GM18861 (cell line): ENCODE results near the gene TLCD1.
"Not testable (repeated sequence)": the region's sequence is repeated elsewhere in the genome, so short reads cannot be mapped to it uniquely, and the experiment has no call there.

ENCODE experiments used
- ATAC-seq: cut with Tn5 transposase; IDR thresholded peaks from one replicate; pipeline ENCODE4 v1.9.1; 2021; ENCODE audit not compliant: unreplicated experiment

The TLCD1 gene

GRCh38 chr17:28747051-28747691, 21.1 kb upstream of the TLCD1 start:
- ATAC-seq, result no peak

- no peak for ATAC-seq
Observed at GRCh38 chr17:28746611-28747050, 20.6 kb upstream of the TLCD1 start.

- ATAC-seq, result no peak
Observed at GRCh38 chr17:28745786-28746411, 19.9 kb upstream of the TLCD1 start.

GRCh38 chr17:28744972-28745785, 19.1 kb upstream of the TLCD1 start:
- no peak for ATAC-seq

DNA sequence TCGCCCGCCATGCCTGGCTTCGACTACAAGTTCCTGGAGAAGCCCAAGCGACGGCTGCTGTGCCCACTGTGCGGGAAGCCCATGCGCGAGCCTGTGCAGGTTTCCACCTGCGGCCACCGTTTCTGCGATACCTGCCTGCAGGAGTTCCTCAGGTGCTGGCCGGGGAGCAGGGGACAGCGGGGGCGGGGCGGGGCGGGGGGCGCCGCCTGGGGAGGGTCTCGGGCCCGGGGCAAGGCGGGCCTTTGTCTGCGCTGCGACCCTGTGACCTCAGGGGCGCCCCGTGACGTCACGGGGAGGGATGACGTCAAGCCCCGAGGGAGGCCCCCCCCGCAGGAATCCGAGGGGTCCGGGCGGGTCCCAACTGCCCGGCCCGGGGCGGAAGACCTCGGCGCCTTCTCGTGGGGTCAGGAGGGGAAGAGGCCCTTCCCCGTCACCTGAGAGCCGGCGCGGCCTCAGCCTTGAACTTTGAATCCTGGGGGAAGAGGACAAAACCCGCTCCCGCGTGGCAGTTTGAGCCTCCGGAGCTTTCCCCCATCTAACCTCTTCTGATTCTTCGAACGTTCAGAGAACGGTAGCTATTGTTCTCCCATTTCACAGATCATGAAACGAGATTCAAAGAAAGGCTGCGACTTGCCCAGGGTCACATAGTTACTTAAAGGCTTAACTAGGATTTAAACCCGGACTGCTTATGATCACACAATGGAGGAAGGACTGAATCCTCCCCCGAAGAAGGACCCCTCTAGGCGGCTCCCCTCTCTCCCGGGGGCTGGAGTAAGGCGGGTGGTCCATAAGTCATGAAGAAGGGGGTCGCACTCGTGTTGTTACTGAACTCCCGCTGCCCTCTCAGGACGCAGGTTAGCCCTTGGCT, 18.3 kb upstream of the TLCD1 start:
- ATAC-seq, result peak; percentile 9

GRCh38 chr17:28743243-28744103, 17.4 kb upstream of the TLCD1 start, which contains the start of gene TRAF4:
TSS of gene TRAF4 (plus strand) at chr17:28744011. CDS start at chr17:28744113, 102 bp downstream.
- ATAC-seq, result peak; percentile 41

GRCh38 chr17:28741358-28742349, 15.6 kb upstream of the TLCD1 start:
- ATAC-seq, result no peak

GRCh38 chr17:28740406-28741357, 14.6 kb upstream of the TLCD1 start:
- no peak for ATAC-seq

- peak; percentile 34 for ATAC-seq
Observed at GRCh38 chr17:28738680-28739384, 12.8 kb upstream of the TLCD1 start.

- ATAC-seq, result peak; percentile 51
Observed at GRCh38 chr17:28737770-28738679, 12.0 kb upstream of the TLCD1 start.

DNA sequence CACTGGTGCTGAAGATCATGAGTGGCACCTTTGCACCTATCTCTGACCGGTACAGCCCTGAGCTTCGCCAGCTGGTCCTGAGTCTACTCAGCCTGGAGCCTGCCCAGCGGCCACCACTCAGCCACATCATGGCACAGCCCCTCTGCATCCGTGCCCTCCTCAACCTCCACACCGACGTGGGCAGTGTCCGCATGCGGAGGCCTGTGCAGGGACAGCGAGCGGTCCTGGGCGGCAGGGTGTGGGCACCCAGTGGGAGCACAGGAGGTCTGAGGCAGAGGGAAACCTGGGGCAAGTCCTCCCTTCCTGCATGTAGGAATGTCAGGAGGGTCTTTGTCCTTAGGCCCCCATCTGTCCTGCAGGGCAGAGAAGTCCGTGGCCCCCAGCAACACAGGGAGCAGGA, 11.3 kb upstream of the TLCD1 start:
- no peak for ATAC-seq

GRCh38 chr17:28735913-28736769, 10.1 kb upstream of the TLCD1 start:
- ATAC-seq, result not testable (repeated sequence)

- no peak for ATAC-seq
Observed at GRCh38 chr17:28735242-28735722, 9.2 kb upstream of the TLCD1 start.

DNA sequence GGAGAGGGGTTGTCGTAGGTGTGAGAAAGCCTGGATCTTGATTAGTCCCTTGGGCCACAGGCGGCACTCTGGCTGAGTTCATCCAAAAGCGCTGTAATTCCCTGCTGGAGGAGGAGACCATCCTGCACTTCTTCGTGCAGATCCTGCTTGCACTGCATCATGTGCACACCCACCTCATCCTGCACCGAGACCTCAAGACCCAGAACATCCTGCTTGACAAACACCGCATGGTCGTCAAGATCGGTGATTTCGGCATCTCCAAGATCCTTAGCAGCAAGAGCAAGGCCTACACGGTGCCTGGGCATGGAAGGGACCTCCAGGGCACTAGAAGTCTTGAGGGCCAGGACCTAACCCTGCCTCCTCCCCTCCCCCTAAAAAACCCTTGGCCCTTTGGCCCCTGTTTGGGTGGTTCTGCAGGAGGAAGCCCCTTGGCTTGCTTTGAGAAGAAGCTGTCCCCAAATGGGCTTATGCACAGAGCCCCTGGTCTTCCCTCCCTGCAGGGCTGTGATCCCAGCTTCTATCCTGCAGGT, 8.7 kb upstream of the TLCD1 start:
- no peak for ATAC-seq

- ATAC-seq, result no peak
Observed at GRCh38 chr17:28733346-28733745, 7.3 kb upstream of the TLCD1 start.
